H9 (cell line): ENCODE data around the gene TERT. TPM values are rescaled to one million over a fixed set of nuclear protein-coding genes. Genes with fewer than 3 reads are reported as not detected.
A peak's percentile ranks its signal among the peaks of the same experiment; 100 is the strongest.

Source experiments
- DNase-seq: peaks from one replicate; pipeline ENCODE4 v3.0.0-alpha.2; 2017
- H2AFZ ChIP-seq: one replicate; pipeline ENCODE4 v1.6.1; 2013; ENCODE audit warnings: mild to moderate bottlenecking, low read length, control low read depth, moderate library complexity
- H2AK5ac ChIP-seq: 2 replicates; pipeline ENCODE4 v1.6.1; 2013; ENCODE audit warnings: low read length, control low read depth, mixed read lengths; ENCODE audit not compliant: insufficient read length
- H2BK120ac ChIP-seq: one replicate; pipeline ENCODE4 v1.6.1; 2013; ENCODE audit warnings: low read depth, mild to moderate bottlenecking, low read length, control low read depth, inconsistent platforms; ENCODE audit not compliant: poor library complexity, severe bottlenecking
- H2BK12ac ChIP-seq: 2 replicates; pipeline ENCODE4 v1.6.1; 2013; ENCODE audit warnings: low read length, control low read depth, mixed read lengths, low read depth; ENCODE audit not compliant: insufficient read length
- H2BK15ac ChIP-seq: 2 replicates; pipeline ENCODE4 v1.6.1; 2013; ENCODE audit warnings: low read depth, low read length, control low read depth
- H2BK20ac ChIP-seq: one replicate; pipeline ENCODE4 v1.6.1; 2013; ENCODE audit warnings: low read depth, mild to moderate bottlenecking, low read length, control low read depth, inconsistent platforms; ENCODE audit not compliant: poor library complexity, severe bottlenecking
- H2BK5ac ChIP-seq: 2 replicates; pipeline ENCODE4 v1.6.1; 2013; ENCODE audit warnings: low read length, control low read depth, mixed read lengths; ENCODE audit not compliant: insufficient read length
- H3K14ac ChIP-seq: 2 replicates; pipeline ENCODE4 v1.6.1; 2013; ENCODE audit warnings: low read length, control low read depth; ENCODE audit not compliant: insufficient read depth
- H3K18ac ChIP-seq: 2 replicates; pipeline ENCODE4 v1.6.1; 2013; ENCODE audit warnings: low read depth, mild to moderate bottlenecking, mixed read lengths, low read length, control low read depth; ENCODE audit not compliant: insufficient read length
- H3K23ac ChIP-seq: 2 replicates; pipeline ENCODE4 v1.6.1; 2013; ENCODE audit warnings: low read length, control low read depth, mixed read lengths, low read depth; ENCODE audit not compliant: insufficient read length
- H3K23me2 ChIP-seq: 2 replicates; pipeline ENCODE4 v1.6.1; 2013; ENCODE audit warnings: low read depth, mild to moderate bottlenecking, mixed read lengths, low read length, control low read depth; ENCODE audit not compliant: insufficient read length, poor library complexity, severe bottlenecking
- H3K27ac ChIP-seq: 2 replicates; pipeline ENCODE4 v1.5.1; 2013; ENCODE audit warnings: low read length, control low read depth, mixed read lengths, low read depth; ENCODE audit not compliant: insufficient read length
- H3K27me3 ChIP-seq: 2 replicates; pipeline ENCODE4 v1.6.1; 2013; ENCODE audit warnings: low read length, control low read depth, inconsistent platforms; ENCODE audit not compliant: insufficient read depth
- H3K4ac ChIP-seq: 2 replicates; pipeline ENCODE4 v1.6.1; 2013; ENCODE audit warnings: low read depth, mild to moderate bottlenecking, control low read depth, inconsistent platforms, low read length, moderate library complexity
- H3K4me1 ChIP-seq: 2 replicates; pipeline ENCODE4 v1.6.1; 2013; ENCODE audit warnings: low read length, control low read depth, inconsistent platforms; ENCODE audit not compliant: insufficient read depth
- H3K4me2 ChIP-seq: 2 replicates; pipeline ENCODE4 v1.6.1; 2013; ENCODE audit warnings: low read length, control low read depth, mixed read lengths; ENCODE audit not compliant: insufficient read length, insufficient read depth
- H3K56ac ChIP-seq: 2 replicates; pipeline ENCODE4 v1.6.1; 2013; ENCODE audit warnings: low read depth, mild to moderate bottlenecking, mixed read lengths, low read length, control low read depth; ENCODE audit not compliant: insufficient read length
- H3K79me1 ChIP-seq: 2 replicates; pipeline ENCODE4 v1.6.1; 2013; ENCODE audit warnings: low read depth, mild to moderate bottlenecking, moderate library complexity, low read length, control low read depth, inconsistent platforms; ENCODE audit not compliant: insufficient read depth, poor library complexity, severe bottlenecking
- H3K79me2 ChIP-seq: 2 replicates; pipeline ENCODE4 v1.6.1; 2013; ENCODE audit warnings: low read length, control low read depth, inconsistent platforms; ENCODE audit not compliant: insufficient read depth
- H3K9ac ChIP-seq: 2 replicates; pipeline ENCODE4 v1.6.1; 2013; ENCODE audit warnings: low read length, control low read depth, mixed read lengths; ENCODE audit not compliant: insufficient read length; ENCODE audit errors: extremely low read depth
- H3K9me3 ChIP-seq: one replicate; pipeline ENCODE4 v1.6.1; 2013; ENCODE audit warnings: low read depth, low read length, inconsistent platforms; ENCODE audit not compliant: control insufficient read depth
- H3T11ph ChIP-seq: one replicate; pipeline ENCODE4 v1.6.1; 2013; ENCODE audit warnings: mild to moderate bottlenecking, low read length, control low read depth, inconsistent platforms
- H4K20me1 ChIP-seq: one replicate; pipeline ENCODE4 v1.6.1; 2013; ENCODE audit not compliant: control insufficient read depth, insufficient read length, insufficient read depth
- H4K5ac ChIP-seq: 2 replicates; pipeline ENCODE4 v1.6.1; 2013; ENCODE audit warnings: low read depth, mild to moderate bottlenecking, mixed read lengths, low read length, control low read depth; ENCODE audit not compliant: insufficient read length
- H4K8ac ChIP-seq: replicated peaks from 2 replicates; pipeline ENCODE4 v1.6.1; 2013; ENCODE audit warnings: low read length, control low read depth, mixed read lengths, low read depth; ENCODE audit not compliant: insufficient read length
- H4K91ac ChIP-seq: 2 replicates; pipeline ENCODE4 v1.6.1; 2013; ENCODE audit warnings: low read depth, mild to moderate bottlenecking, moderate library complexity, mixed read lengths, low read length, control low read depth; ENCODE audit not compliant: insufficient read length
- H3K27ac Mint-ChIP-seq, 3 experiments: 2 replicates in 2 of 3; 3 replicates in 1 of 3; pipeline ENCODE4 v1.8.0; 2020 to 2021; ENCODE audit warnings: mixed read lengths in 3 of 3, mild to moderate bottlenecking in 1 of 3, moderate library complexity in 1 of 3
- H3K27me3 Mint-ChIP-seq: 2 replicates; pipeline ENCODE4 v1.8.0; 2021; ENCODE audit warnings: low read depth, mild to moderate bottlenecking, moderate library complexity, mixed read lengths
- H3K36me3 Mint-ChIP-seq, 3 experiments: 2 replicates in 2 of 3; 3 replicates in 1 of 3; pipeline ENCODE4 v1.8.0; 2020 to 2021; ENCODE audit warnings: low read depth in 3 of 3, mixed read lengths in 3 of 3; ENCODE audit not compliant: insufficient read depth in 1 of 3
- H3K4me1 Mint-ChIP-seq, 2 experiments: 2 replicates each; pipeline ENCODE4 v1.8.0; 2020; ENCODE audit warnings: mixed read lengths in 2 of 2
- H3K4me3 Mint-ChIP-seq, 2 experiments: 2 replicates in 1 of 2; 3 replicates in 1 of 2; pipeline ENCODE4 v1.8.0; 2020 to 2021; ENCODE audit warnings: mild to moderate bottlenecking in 2 of 2, mixed read lengths in 2 of 2, moderate library complexity in 1 of 2
- H3K9me3 Mint-ChIP-seq, 2 experiments: 2 replicates in 1 of 2; 3 replicates in 1 of 2; pipeline ENCODE4 v1.8.0; 2020; ENCODE audit warnings: mild to moderate bottlenecking in 2 of 2, mixed read lengths in 2 of 2, moderate library complexity in 1 of 2
- CTCF ChIP-seq: fragments of 200-600 bp; sonication (generic); conservative IDR thresholded peaks from 3 replicates; pipeline ENCODE4 v1.8.0; 2021; ENCODE audit warnings: antibody characterized with exemption, mild to moderate bottlenecking
- WGBS: extraction: QIAGEN DNeasy Blood & Tissue Kit; methylation state at CpG from one replicate; pipeline ENCODE4 v1.1.7; 2013; ENCODE audit warnings: missing lambda C conversion rate, low lambda C conversion rate, mixed read lengths; ENCODE audit not compliant: insufficient read length; ENCODE audit errors: extremely low coverage; 5-methylcytosine and 5-hydroxymethylcytosine counted together
- total RNA-seq: library from RNA; stranded (reverse); gene quantifications from 2 replicates; pipeline ENCODE4 v1.2.1, GENCODE V29; 2021

TERT gene
- total RNA-seq, 1 experiment from 2014 or later: 15.5 TPM

- Histone ChIP-seq H4K91ac (no peak overlapping the region), H2BK20ac (no peak overlapping the region), H4K5ac (no peak overlapping the region), H3K9ac (no peak overlapping the region), H2BK12ac (no peak overlapping the region), H2BK5ac (no peak overlapping the region), H2AK5ac (no peak overlapping the region), H3K9me3 (no peaks in the 10 kb centered on the region), H2BK120ac (no peak overlapping the region), H3K23me2 (no peaks in the 10 kb centered on the region), H3K56ac (no peak overlapping the region), H3K27me3 (no peaks in the 10 kb centered on the region), H4K20me1 (no peaks in the 10 kb centered on the region), H3K4ac (no peak overlapping the region), H3K23ac (no peak overlapping the region), H3K4me1 (no peaks in the 10 kb centered on the region), H3T11ph (no peak overlapping the region), H3K4me2 (no peak overlapping the region), H2AFZ (no peak overlapping the region), H3K79me1 (no peaks in the 10 kb centered on the region), H4K8ac (no peak overlapping the region), H2BK15ac (no peak overlapping the region), H3K14ac (peak overlapping the region; percentile 27; the same call in 1 of the 2 replicates), H3K18ac (no peak overlapping the region), H3K27ac (no peak overlapping the region), H3K79me2 (no peaks in the 10 kb centered on the region)
- H3K27ac Mint-ChIP-seq: no peak overlapping the region
- WGBS: no CpG with 5 or more reads among the region's 25 CpGs
- H3K36me3 Mint-ChIP-seq: no peaks in the 10 kb centered on the region
- no peaks in the 10 kb centered on the region for H3K9me3 Mint-ChIP-seq
- peaks cover 9 to 16% of the 10 kb centered on the region in 2 experiments for H3K4me1 Mint-ChIP-seq
- TF ChIP-seq CTCF: no peak
- H3K27me3 Mint-ChIP-seq: peaks cover 6% of the 10 kb centered on the region
- H3K4me3 Mint-ChIP-seq: no peak overlapping the region
- DNase-seq: no peak
Measured at GRCh38 chr5:1203968-1204692, 90.7 kb downstream of the TERT start.
